ENCODE data around the gene NSD2. TPM values are rescaled to one million over a fixed set of nuclear protein-coding genes. Genes with fewer than 3 reads are reported as not detected.
"Not testable (repeated sequence)": the region's sequence is repeated elsewhere in the genome, so short reads cannot be mapped to it uniquely, and the experiment has no call there.

NSD2 gene
- total RNA-seq, 2 donors from 2014 or later = 18.8 to 35.4 TPM

DNA sequence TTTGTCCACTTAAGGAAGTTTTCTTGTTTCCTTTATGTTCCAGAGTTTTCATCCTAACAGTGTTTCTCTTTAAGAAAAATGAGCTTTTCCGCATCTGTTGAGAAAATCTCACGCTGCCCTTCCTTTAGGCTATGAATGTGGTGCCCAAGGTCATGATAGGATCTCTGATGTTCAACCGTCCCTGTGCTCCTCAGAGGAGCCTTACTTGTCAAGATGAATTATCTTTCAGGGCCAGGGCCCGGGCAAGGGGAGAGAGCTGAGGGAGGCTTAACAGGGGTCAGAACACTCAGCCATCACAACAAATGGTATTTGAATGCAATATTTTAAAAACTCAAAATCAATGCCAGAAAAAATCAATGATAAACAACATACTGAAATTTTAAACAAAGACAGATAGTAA lies 143.8 kb downstream of the NSD2 start:
- Histone ChIP-seq H3K27me3 (replicated peaks; ENCODE audit: insufficient read depth) (no peaks in the 10 kb centered on the region), H3K36me3 (no peaks in the 10 kb centered on the region), H3K9me3 (no peaks in the 10 kb centered on the region), H3K4me3 (no peak overlapping the region), H3K4me1 (ENCODE audit: control insufficient read depth in 1 of 2, low read depth in 2 of 2) (peaks cover 4% of the 10 kb centered on the region in 2 donors), H3K27ac (no peak overlapping the region)
- TF ChIP-seq, protein P1, sequence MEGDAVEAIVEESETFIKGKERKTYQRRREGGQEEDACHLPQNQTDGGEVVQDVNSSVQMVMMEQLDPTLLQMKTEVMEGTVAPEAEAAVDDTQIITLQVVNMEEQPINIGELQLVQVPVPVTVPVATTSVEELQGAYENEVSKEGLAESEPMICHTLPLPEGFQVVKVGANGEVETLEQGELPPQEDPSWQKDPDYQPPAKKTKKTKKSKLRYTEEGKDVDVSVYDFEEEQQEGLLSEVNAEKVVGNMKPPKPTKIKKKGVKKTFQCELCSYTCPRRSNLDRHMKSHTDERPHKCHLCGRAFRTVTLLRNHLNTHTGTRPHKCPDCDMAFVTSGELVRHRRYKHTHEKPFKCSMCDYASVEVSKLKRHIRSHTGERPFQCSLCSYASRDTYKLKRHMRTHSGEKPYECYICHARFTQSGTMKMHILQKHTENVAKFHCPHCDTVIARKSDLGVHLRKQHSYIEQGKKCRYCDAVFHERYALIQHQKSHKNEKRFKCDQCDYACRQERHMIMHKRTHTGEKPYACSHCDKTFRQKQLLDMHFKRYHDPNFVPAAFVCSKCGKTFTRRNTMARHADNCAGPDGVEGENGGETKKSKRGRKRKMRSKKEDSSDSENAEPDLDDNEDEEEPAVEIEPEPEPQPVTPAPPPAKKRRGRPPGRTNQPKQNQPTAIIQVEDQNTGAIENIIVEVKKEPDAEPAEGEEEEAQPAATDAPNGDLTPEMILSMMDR (IDR thresholded peaks at IDR 0.05) = no peak
- DNase-seq (ENCODE audit: low spot score) (no peak), ATAC-seq (ENCODE audit: insufficient number of reproducible peaks, low FRiP score, low read depth) (no peak)

DNA sequence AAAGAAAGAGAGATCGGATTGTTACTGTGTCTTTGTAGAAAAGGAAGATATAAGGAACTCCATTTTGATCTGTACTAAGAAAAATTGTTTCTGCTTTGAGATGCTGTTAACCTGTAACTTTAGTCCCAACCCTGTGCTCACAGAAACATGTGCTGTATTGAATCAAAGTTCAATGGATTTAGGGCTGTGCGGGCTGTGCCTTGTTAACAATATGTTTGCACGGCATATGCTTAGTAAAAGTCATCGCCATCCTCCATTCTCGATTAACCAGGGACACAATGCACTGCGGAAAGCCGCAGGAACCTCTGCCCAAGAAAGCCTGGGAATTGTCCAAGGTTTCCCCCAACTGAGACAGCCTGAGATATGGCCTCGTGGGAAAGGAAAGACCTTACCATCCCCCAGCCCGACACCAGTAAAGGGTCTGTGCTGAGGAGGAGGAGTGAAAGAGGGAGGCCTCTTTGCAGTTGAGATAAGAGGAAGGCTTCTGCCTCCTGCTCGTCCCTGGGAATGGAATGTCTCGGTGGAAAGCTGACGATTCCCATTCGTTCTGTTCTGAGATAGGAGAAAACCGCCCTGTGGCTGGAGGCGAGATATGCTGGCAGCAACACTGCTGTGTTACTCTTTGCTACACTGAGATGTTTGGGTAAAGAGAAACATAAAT lies 150.3 kb downstream of the NSD2 start:
- not testable (repeated sequence) for ATAC-seq (ENCODE audit: insufficient number of reproducible peaks, low FRiP score, low read depth); H3K4me3 ChIP-seq; H3K27ac ChIP-seq; H3K27me3 ChIP-seq (replicated peaks; ENCODE audit: insufficient read depth); H3K9me3 ChIP-seq; H3K4me1 ChIP-seq (ENCODE audit: control insufficient read depth in 1 of 2, low read depth in 2 of 2); DNase-seq (ENCODE audit: low spot score); H3K36me3 ChIP-seq

DNA sequence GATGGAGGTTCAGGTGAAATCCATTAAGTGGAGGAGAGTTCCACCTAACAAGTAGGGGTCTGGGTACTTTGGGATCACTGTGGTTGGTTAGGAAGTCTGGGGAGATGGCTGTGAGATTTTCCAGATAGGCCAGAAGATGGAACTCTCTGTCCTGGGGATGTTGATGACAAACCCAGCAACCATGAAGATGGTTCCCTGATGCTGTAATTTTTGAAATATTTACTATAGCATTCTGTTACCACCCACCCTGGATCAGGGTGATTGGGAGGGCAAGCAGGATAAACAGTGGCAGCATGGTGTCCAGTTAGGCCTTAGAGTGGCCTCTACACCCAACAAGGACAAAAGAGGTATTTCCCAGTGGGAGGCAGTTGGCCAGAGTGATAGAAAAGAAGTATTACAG lies 153.5 kb downstream of the NSD2 start:
- H3K27me3 ChIP-seq (replicated peaks; ENCODE audit: insufficient read depth) = no peaks in the 10 kb centered on the region
- no peak overlapping the region for H3K27ac ChIP-seq
- no peaks in the 10 kb centered on the region for H3K9me3 ChIP-seq
- TF ChIP-seq, protein P1 (IDR thresholded peaks at IDR 0.05) = no peak
- H3K4me3 ChIP-seq = no peak overlapping the region
- ATAC-seq (ENCODE audit: insufficient number of reproducible peaks, low FRiP score, low read depth) = no peak
- DNase-seq (ENCODE audit: low spot score) = no peak
- H3K4me1 ChIP-seq (ENCODE audit: control insufficient read depth in 1 of 2, low read depth in 2 of 2) = no peaks in the 10 kb centered on the region
- H3K36me3 ChIP-seq = no peaks in the 10 kb centered on the region

DNA sequence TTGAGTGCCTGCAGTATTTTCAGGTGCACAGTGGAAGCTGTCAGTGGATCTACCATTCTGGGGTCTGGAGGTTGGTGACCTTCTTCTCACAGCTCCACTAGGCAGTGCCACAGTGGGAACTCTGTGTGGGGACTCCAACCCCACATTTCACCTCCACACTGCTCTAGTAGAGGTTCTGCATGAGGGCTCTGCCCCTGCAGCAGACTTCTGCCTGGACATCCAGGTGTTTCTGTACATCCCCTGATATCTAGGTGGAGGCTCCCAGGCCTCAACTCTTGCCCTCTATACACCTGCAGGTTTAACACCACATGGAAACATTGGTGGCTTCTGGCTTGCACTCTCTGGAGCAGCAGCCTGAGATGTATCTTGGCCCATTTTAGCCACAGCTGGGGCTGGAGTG lies 154.6 kb downstream of the NSD2 start:
- Histone ChIP-seq H3K4me3 (no peak overlapping the region), H3K9me3 (no peaks in the 10 kb centered on the region), H3K27me3 (replicated peaks; ENCODE audit: insufficient read depth) (no peaks in the 10 kb centered on the region), H3K27ac (no peak overlapping the region), H3K4me1 (ENCODE audit: control insufficient read depth in 1 of 2, low read depth in 2 of 2) (no peaks in the 10 kb centered on the region), H3K36me3 (no peaks in the 10 kb centered on the region)
- TF ChIP-seq, protein P1 (IDR thresholded peaks at IDR 0.05) = no peak
- DNase-seq (ENCODE audit: low spot score) (no peak), ATAC-seq (ENCODE audit: insufficient number of reproducible peaks, low FRiP score, low read depth) (no peak)

DNA sequence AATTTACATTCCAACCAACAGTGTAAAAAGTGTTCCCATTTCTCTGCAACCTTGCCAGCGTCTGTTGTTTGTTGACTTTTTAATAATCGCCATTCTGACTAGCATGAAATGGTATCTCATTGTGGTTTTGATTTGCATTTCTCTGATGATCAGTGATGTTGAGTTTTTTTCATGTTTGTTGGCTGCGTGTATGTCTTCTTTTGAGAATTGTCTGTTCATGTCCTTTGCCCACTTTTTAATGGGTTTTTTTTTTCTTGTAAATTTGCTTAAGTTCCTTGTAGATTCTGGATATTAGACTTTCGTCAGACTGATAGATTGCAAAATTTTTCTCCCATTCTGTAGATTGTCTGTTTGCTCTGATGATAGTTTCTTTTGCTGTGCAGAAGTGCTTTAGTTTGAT lies 155.9 kb downstream of the NSD2 start:
- DNase-seq (ENCODE audit: low spot score); H3K27me3 ChIP-seq (replicated peaks; ENCODE audit: insufficient read depth); ATAC-seq (ENCODE audit: insufficient number of reproducible peaks, low FRiP score, low read depth); H3K4me3 ChIP-seq; H3K27ac ChIP-seq; H3K4me1 ChIP-seq (ENCODE audit: control insufficient read depth in 1 of 2, low read depth in 2 of 2); H3K36me3 ChIP-seq; H3K9me3 ChIP-seq: not testable (repeated sequence)

DNA sequence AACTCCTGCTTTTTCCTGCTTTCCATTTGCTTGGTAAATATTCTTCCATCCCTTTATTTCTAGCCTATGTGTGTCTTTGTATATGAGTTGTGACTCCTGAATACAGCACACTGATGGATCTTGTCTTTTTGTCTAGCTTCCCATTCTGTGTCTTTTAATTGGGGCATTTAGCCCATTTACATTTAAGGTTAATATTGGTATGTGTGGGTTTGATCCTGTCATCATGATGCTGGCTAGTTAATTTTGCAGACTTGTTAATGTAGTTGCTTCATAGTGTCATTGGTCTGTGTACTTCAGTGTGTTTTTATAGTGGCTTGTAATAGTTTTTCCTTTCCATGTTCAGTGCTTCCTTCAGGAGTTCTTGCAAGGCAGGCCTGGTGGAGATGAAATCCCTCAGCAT lies 160.0 kb downstream of the NSD2 start:
- not testable (repeated sequence) for H3K36me3 ChIP-seq; ATAC-seq (ENCODE audit: insufficient number of reproducible peaks, low FRiP score, low read depth); H3K27ac ChIP-seq; H3K27me3 ChIP-seq (replicated peaks; ENCODE audit: insufficient read depth); H3K4me1 ChIP-seq (ENCODE audit: control insufficient read depth in 1 of 2, low read depth in 2 of 2); H3K9me3 ChIP-seq; H3K4me3 ChIP-seq; DNase-seq (ENCODE audit: low spot score)

Other genes with a start within 250 kb of the NSD2 start
- gene FAM53A, start 187.1 kb upstream of the NSD2 start, total RNA-seq = 10 to 100 TPM in 1 of 2 donors, 1 to 10 TPM in 1; 5.1 to 10.9 TPM
- gene SLBP, start 159.1 kb upstream of the NSD2 start, total RNA-seq = 10 to 100 TPM; 29.8 to 30.5 TPM
- 100 to 1,000 TPM in 1 of 2 donors, 10 to 100 TPM in 1; 58.1 to 104 TPM for gene TMEM129, start 150.1 kb upstream of the NSD2 start, total RNA-seq
- gene TACC3, start 149.9 kb upstream of the NSD2 start, total RNA-seq = 10 to 100 TPM in 1 of 2 donors, 1 to 10 TPM in 1; 6.2 to 24.5 TPM
- 1 to 10 TPM in 1 of 2 donors, under 1 TPM in 1; 0.68 to 1.4 TPM for gene FGFR3, start 78.1 kb upstream of the NSD2 start, total RNA-seq
- 10 to 100 TPM; 30.5 to 68.9 TPM for gene LETM1, start 15.2 kb upstream of the NSD2 start, total RNA-seq
- 10 to 100 TPM; 26.7 to 36.1 TPM for gene NELFA, start 137.6 kb downstream of the NSD2 start, total RNA-seq
- gene NAT8L, start 187.9 kb downstream of the NSD2 start, total RNA-seq = under 1 TPM in 1 of 2 donors, not detected in 1; under 0.01 TPM